ENCODE data around the gene BRINP3. TPM values are rescaled to one million over a fixed set of nuclear protein-coding genes. Genes with fewer than 3 reads are reported as not detected.

BRINP3 gene
- total and polyA plus RNA-seq, 2 of the 13 experiments (the other 11 are each of a cell fraction or from before 2014, with no cell fraction given), result not detected

- no peak for ATAC-seq
- no TSS peak for BruUV-seq (replicated peaks)
- ChIA-PET CTCF (ENCODE audit: low intra/inter-chr PET ratio, low total read pairs) (no interaction called here), POLR2A (no interaction called here)
- 95% methylated on average over 2 of the region's 2 CpGs for WGBS (ENCODE audit: low lambda C conversion rate)
- TF ChIP-seq CEBPB (IDR thresholded peaks at IDR 0.05; ENCODE audit: borderline replicate concordance, low read depth, low read length) (peak; percentile 43; the same call in 1 of the 2 replicates), ZNF362 (CRISPR knock-in tag; IDR thresholded peaks at IDR 0.05; ENCODE audit: borderline replicate concordance) (no peak), ATF7 (IDR thresholded peaks at IDR 0.05) (peak; percentile 58; the same call in 1 of the 2 replicates), ATF7 (CRISPR knock-in tag; IDR thresholded peaks at IDR 0.05) (no peak)
- no peak overlapping the region for H3K4me3 ChIP-seq (replicated peaks in 1 of 3; ENCODE audit: insufficient read depth in 1 of 3, low read depth in 2 of 3, low read length in 3 of 3)
- no peaks in the 10 kb centered on the region for H3K4me1 ChIP-seq (ENCODE audit: insufficient read depth, low read length)
- no peak for DNase-seq (ENCODE audit: low spot score)
- H3K4me2 ChIP-seq (ENCODE audit: low read depth, low read length), result no peak overlapping the region
- intact Hi-C loops (cut with micrococcal nuclease; ENCODE audit: unreplicated experiment) (no loop called here), in situ Hi-C loops (cut with HindIII; ENCODE audit: extremely low pct_ligation_motif_present, low pct_unique_long_range_greater_than_20kb) (no loop called here)
- no peak overlapping the region for H3K9ac ChIP-seq (ENCODE audit: insufficient read depth, low read depth, low read length)
- no peak overlapping the region for H2AFZ ChIP-seq (ENCODE audit: low read length)
- H3K9me3 ChIP-seq (ENCODE audit: low read length), result no peaks in the 10 kb centered on the region
- H3K27ac ChIP-seq (ENCODE audit: extremely low read length, insufficient read depth, low read length), result no peak overlapping the region
- H3K36me3 ChIP-seq (replicated peaks in 1 of 2; ENCODE audit: control insufficient read depth in 1 of 2, insufficient read depth in 2 of 2, low read length in 2 of 2), result no peaks in the 10 kb centered on the region
- H4K20me1 ChIP-seq (ENCODE audit: insufficient read depth, low read length), result no peaks in the 10 kb centered on the region
- no peak for FAIRE-seq
- H3K79me2 ChIP-seq (ENCODE audit: insufficient read depth, low read length), result no peaks in the 10 kb centered on the region
- H3K27me3 ChIP-seq (ENCODE audit: control insufficient read depth in 1 of 2, insufficient read depth in 2 of 2, low read length in 2 of 2), result no peaks in the 10 kb centered on the region
These were observed 227.3 kb downstream of the BRINP3 start for GRCh38 chr1:190250368-190250767.

- no peak for ATAC-seq
- FAIRE-seq, result no peak
- ChIA-PET CTCF (ENCODE audit: low intra/inter-chr PET ratio, low total read pairs) (no interaction called here), POLR2A (no interaction called here)
- intact Hi-C loops (cut with micrococcal nuclease; ENCODE audit: unreplicated experiment) (no loop called here), in situ Hi-C loops (cut with HindIII; ENCODE audit: extremely low pct_ligation_motif_present, low pct_unique_long_range_greater_than_20kb) (no loop called here)
- no peak overlapping the region for H3K27ac ChIP-seq (ENCODE audit: extremely low read length, insufficient read depth, low read length)
- H3K4me2 ChIP-seq (ENCODE audit: low read depth, low read length), result no peak overlapping the region
- no peaks in the 10 kb centered on the region for H3K4me1 ChIP-seq (ENCODE audit: insufficient read depth, low read length)
- no peaks in the 10 kb centered on the region for H4K20me1 ChIP-seq (ENCODE audit: insufficient read depth, low read length)
- 5% methylated on average over 4 of the region's 4 CpGs for WGBS (ENCODE audit: low lambda C conversion rate)
- no peak for TF ChIP-seq ZNF136 (CRISPR knock-in tag; IDR thresholded peaks at IDR 0.05; ENCODE audit: low read depth)
- no peak for TF ChIP-seq ZNF10 (CRISPR knock-in tag; IDR thresholded peaks at IDR 0.05; ENCODE audit: borderline replicate concordance, low read depth)
- TF ChIP-seq ZNF460 (CRISPR knock-in tag; IDR thresholded peaks at IDR 0.05; ENCODE audit: borderline replicate concordance), result no peak
- no peak for TF ChIP-seq PHF21A (CRISPR knock-in tag; IDR thresholded peaks at IDR 0.05)
- TF ChIP-seq SMAD9 (CRISPR knock-in tag; IDR thresholded peaks at IDR 0.05), result no peak
- no peak for TF ChIP-seq CCDC6 (CRISPR knock-in tag; IDR thresholded peaks at IDR 0.05)
- H3K9ac ChIP-seq (ENCODE audit: insufficient read depth, low read depth, low read length), result no peak overlapping the region
- H3K27me3 ChIP-seq (ENCODE audit: control insufficient read depth in 1 of 2, insufficient read depth in 2 of 2, low read length in 2 of 2), result no peaks in the 10 kb centered on the region
- H3K9me3 ChIP-seq (ENCODE audit: low read length), result no peaks in the 10 kb centered on the region
- no peak overlapping the region for H3K4me3 ChIP-seq (replicated peaks in 1 of 3; ENCODE audit: insufficient read depth in 1 of 3, low read depth in 2 of 3, low read length in 3 of 3)
- no peaks in the 10 kb centered on the region for H3K79me2 ChIP-seq (ENCODE audit: insufficient read depth, low read length)
- no TSS peak for BruUV-seq (replicated peaks)
- H2AFZ ChIP-seq (ENCODE audit: low read length), result no peak overlapping the region
- H3K36me3 ChIP-seq (replicated peaks in 1 of 2; ENCODE audit: control insufficient read depth in 1 of 2, insufficient read depth in 2 of 2, low read length in 2 of 2), result no peaks in the 10 kb centered on the region
- no peak for DNase-seq (ENCODE audit: low spot score)
These were observed 233.3 kb downstream of the BRINP3 start for GRCh38 chr1:190244406-190244805.
